GM23248 (cell line): ENCODE data around the gene ANKRD62. TPM values are rescaled to one million over a fixed set of nuclear protein-coding genes. Genes with fewer than 3 reads are reported as not detected.

ENCODE experiments used
- DNase-seq: peaks from one replicate; pipeline ENCODE4 v3.0.0-alpha.2; 2015
- H2AFZ ChIP-seq: fragments of 200-600 bp; sonication (generic); 2 replicates; pipeline ENCODE4 v1.6.1; 2016; ENCODE audit warnings: antibody characterized with exemption
- H3F3A ChIP-seq: fragments of 200-600 bp; sonication (generic); 2 replicates; pipeline ENCODE4 v1.6.1; 2016; ENCODE audit warnings: mild to moderate bottlenecking, antibody characterized with exemption, mixed run types; ENCODE audit not compliant: insufficient read depth
- H3K27ac ChIP-seq: fragments of 200-600 bp; sonication (generic); 2 replicates; pipeline ENCODE4 v1.5.1; 2016; ENCODE audit warnings: mild to moderate bottlenecking
- H3K27me3 ChIP-seq: fragments of 200-600 bp; sonication (generic); replicated peaks from 2 replicates; pipeline ENCODE4 v1.6.1; 2016; ENCODE audit warnings: mild to moderate bottlenecking; ENCODE audit not compliant: insufficient read depth
- H3K36me3 ChIP-seq: fragments of 200-600 bp; sonication (generic); 2 replicates; pipeline ENCODE4 v1.6.1; 2016; ENCODE audit warnings: low read depth, mild to moderate bottlenecking
- H3K4me1 ChIP-seq: fragments of 200-600 bp; sonication (generic); 2 replicates; pipeline ENCODE4 v1.6.1; 2016; ENCODE audit warnings: mild to moderate bottlenecking; ENCODE audit not compliant: insufficient read depth
- H3K4me2 ChIP-seq: fragments of 200-600 bp; sonication (generic); one replicate; pipeline ENCODE4 v1.6.1; 2016; ENCODE audit warnings: mild to moderate bottlenecking; ENCODE audit not compliant: unreplicated experiment
- H3K4me3 ChIP-seq: fragments of 200-600 bp; sonication (generic); 2 replicates; pipeline ENCODE4 v1.5.1; 2016; ENCODE audit warnings: mild to moderate bottlenecking
- H3K79me2 ChIP-seq: fragments of 200-600 bp; sonication (generic); 2 replicates; pipeline ENCODE4 v1.6.1; 2016; ENCODE audit warnings: mild to moderate bottlenecking; ENCODE audit not compliant: insufficient read depth
- H3K9ac ChIP-seq: fragments of 200-600 bp; sonication (generic); 2 replicates; pipeline ENCODE4 v1.6.1; 2016; ENCODE audit warnings: mild to moderate bottlenecking
- H3K9me2 ChIP-seq: fragments of 200-600 bp; sonication (generic); 2 replicates; pipeline ENCODE4 v1.6.1; 2016; ENCODE audit warnings: mixed run types, mild to moderate bottlenecking, moderate library complexity; ENCODE audit not compliant: insufficient read depth
- H3K9me3 ChIP-seq: fragments of 200-600 bp; sonication (generic); one replicate; pipeline ENCODE4 v1.6.1; 2017; ENCODE audit warnings: low read depth
- H4K20me1 ChIP-seq: fragments of 200-600 bp; sonication (generic); 2 replicates; pipeline ENCODE4 v1.6.0; 2016; ENCODE audit not compliant: insufficient read depth
- EZH2 ChIP-seq: fragments of 200-600 bp; sonication (generic); IDR thresholded peaks from 2 replicates; pipeline ENCODE4 v1.6.1; 2018; ENCODE audit warnings: antibody characterized with exemption, mild to moderate bottlenecking; ENCODE audit not compliant: insufficient read depth, poor library complexity, severe bottlenecking
- EZH2phosphoT487 ChIP-seq: fragments of 200-600 bp; sonication (generic); IDR thresholded peaks from 2 replicates; pipeline ENCODE4 v1.6.1; 2018; ENCODE audit warnings: antibody characterized with exemption, moderate library complexity, mild to moderate bottlenecking, low read depth; ENCODE audit not compliant: insufficient read depth
- WGBS, 2 experiments: methylation state at CpG; one replicate each; pipeline ENCODE4 v1.1.6; 2015 to 2017; ENCODE audit warnings: low lambda C conversion rate in 2 of 2, low coverage in 1 of 2; ENCODE audit errors: missing lambda C conversion rate in 2 of 2; 5-methylcytosine and 5-hydroxymethylcytosine counted together
- in situ Hi-C: fragments of 300-500 bp; cut with MboI; formaldehyde crosslinking; loops from 2 replicates; pipeline ENCODE4 v1.15.0; 2020
- polyA plus RNA-seq: library from polyadenylated mRNA; unstranded; fragments of >200 nt; fragmentation: Nextera tagmentation; extraction: Ambion mirVana; gene quantifications from 2 replicates; pipeline ENCODE4 v1.2.1, GENCODE V29; 2016
- total RNA-seq: library from RNA; depleted of rRNA; stranded (reverse); fragments of >200 nt; shearing (Covaris generic); gene quantifications from 2 replicates; pipeline ENCODE4 v1.2.3, GENCODE V29; 2014; rRNA removed

Gene ANKRD62
- total RNA-seq (not detected in 2 replicates), polyA plus RNA-seq (not detected in 2 replicates)

GRCh38 chr18:12093520-12094257 is at the start of gene ANKRD62:
Gene ANKRD62, plus strand, starts transcription at chr18:12093843. Its CDS starts 175 bp downstream, at chr18:12094018.
- TF ChIP-seq EZH2 (no peak), EZH2phosphoT487 (no peak)
- H2AFZ ChIP-seq: no peak within 1 kb of the TSS
- H3K9ac ChIP-seq: no peak within 1 kb of the TSS
- DNase-seq: no peak
- H3F3A ChIP-seq: no peaks in the 10 kb centered on the region
- no peak within 1 kb of the TSS for H3K27ac ChIP-seq
- H3K9me3 ChIP-seq: no peaks in the 10 kb centered on the region
- no peaks in the 10 kb centered on the region for H4K20me1 ChIP-seq
- 87 to 91% methylated on average over 32 to 50 of the region's 50 CpGs for WGBS, 2 experiments
- no peaks in the 10 kb centered on the region for H3K36me3 ChIP-seq
- H3K9me2 ChIP-seq: no peaks in the 10 kb centered on the region
- H3K79me2 ChIP-seq: no peaks in the 10 kb centered on the region
- no peaks in the 10 kb centered on the region for H3K27me3 ChIP-seq
- no peak within 1 kb of the TSS for H3K4me2 ChIP-seq
- in situ Hi-C loops: no loop called here
- no peaks in the 10 kb centered on the region for H3K4me1 ChIP-seq
- no peak within 1 kb of the TSS for H3K4me3 ChIP-seq

- H4K20me1 ChIP-seq: no peaks in the 10 kb centered on the region
- in situ Hi-C loops: no loop called here
- no peaks in the 10 kb centered on the region for H3K36me3 ChIP-seq
- no peak for TF ChIP-seq EZH2
- no peak for TF ChIP-seq EZH2phosphoT487
- H3K79me2 ChIP-seq: no peaks in the 10 kb centered on the region
- H3K9me3 ChIP-seq: no peaks in the 10 kb centered on the region
- no peak for DNase-seq
- peaks cover 18% of the 10 kb centered on the region for H3K4me1 ChIP-seq
- WGBS, 2 experiments: 80 to 83% methylated on average over 5 of the region's 5 CpGs
- H3K9me2 ChIP-seq: no peaks in the 10 kb centered on the region
- no peak overlapping the region for H3K27ac ChIP-seq
- peaks cover 16% of the 10 kb centered on the region for H3F3A ChIP-seq
- no peak overlapping the region for H3K9ac ChIP-seq
- no peak overlapping the region for H3K4me3 ChIP-seq
- H2AFZ ChIP-seq: no peak overlapping the region
- H3K4me2 ChIP-seq: no peak overlapping the region
- no peaks in the 10 kb centered on the region for H3K27me3 ChIP-seq
These were observed 49.1 kb upstream of the ANKRD62 start for GRCh38 chr18:12044591-12044990.

- H3K9me3 ChIP-seq: no peaks in the 10 kb centered on the region
- H3K36me3 ChIP-seq: no peaks in the 10 kb centered on the region
- H3K4me1 ChIP-seq: peaks cover 16% of the 10 kb centered on the region
- 79 to 88% methylated on average over 14 to 15 of the region's 15 CpGs for WGBS, 2 experiments
- TF ChIP-seq EZH2phosphoT487 (no peak), EZH2 (no peak)
- no peak overlapping the region for H2AFZ ChIP-seq
- no peaks in the 10 kb centered on the region for H3K9me2 ChIP-seq
- no peaks in the 10 kb centered on the region for H3K79me2 ChIP-seq
- H3K4me3 ChIP-seq: no peak overlapping the region
- no peak overlapping the region for H3K27ac ChIP-seq
- H3K9ac ChIP-seq: no peak overlapping the region
- H3F3A ChIP-seq: peaks cover 9% of the 10 kb centered on the region
- DNase-seq: no peak
- H4K20me1 ChIP-seq: no peaks in the 10 kb centered on the region
- no peak overlapping the region for H3K4me2 ChIP-seq
- H3K27me3 ChIP-seq: no peaks in the 10 kb centered on the region
- in situ Hi-C loops: no loop called here
These were observed 47.4 kb upstream of the ANKRD62 start for GRCh38 chr18:12046046-12046750.

- peaks cover 11% of the 10 kb centered on the region for H3K4me1 ChIP-seq
- TF ChIP-seq EZH2: no peak
- H3F3A ChIP-seq: peaks cover 5% of the 10 kb centered on the region
- no peak overlapping the region for H3K9ac ChIP-seq
- no peaks in the 10 kb centered on the region for H3K79me2 ChIP-seq
- H3K4me2 ChIP-seq: no peak overlapping the region
- whole genome bisulfite sequencing, 2 experiments: 80% methylated on average over 9 to 12 of the region's 12 CpGs
- no peaks in the 10 kb centered on the region for H3K9me3 ChIP-seq
- H3K27ac ChIP-seq: no peak overlapping the region
- no peak overlapping the region for H3K4me3 ChIP-seq
- H3K27me3 ChIP-seq: peaks cover 5% of the 10 kb centered on the region; the same call in 1 of the 2 replicates
- no peak for DNase-seq
- in situ Hi-C loops: no loop called here
- no peaks in the 10 kb centered on the region for H4K20me1 ChIP-seq
- no peaks in the 10 kb centered on the region for H3K9me2 ChIP-seq
- H3K36me3 ChIP-seq: no peaks in the 10 kb centered on the region
- H2AFZ ChIP-seq: no peak overlapping the region
These were observed 46.8 kb upstream of the ANKRD62 start for GRCh38 chr18:12046751-12047335.
